Measurements from ENCODE around the gene ATRNL1.

The ATRNL1 gene

DNA sequence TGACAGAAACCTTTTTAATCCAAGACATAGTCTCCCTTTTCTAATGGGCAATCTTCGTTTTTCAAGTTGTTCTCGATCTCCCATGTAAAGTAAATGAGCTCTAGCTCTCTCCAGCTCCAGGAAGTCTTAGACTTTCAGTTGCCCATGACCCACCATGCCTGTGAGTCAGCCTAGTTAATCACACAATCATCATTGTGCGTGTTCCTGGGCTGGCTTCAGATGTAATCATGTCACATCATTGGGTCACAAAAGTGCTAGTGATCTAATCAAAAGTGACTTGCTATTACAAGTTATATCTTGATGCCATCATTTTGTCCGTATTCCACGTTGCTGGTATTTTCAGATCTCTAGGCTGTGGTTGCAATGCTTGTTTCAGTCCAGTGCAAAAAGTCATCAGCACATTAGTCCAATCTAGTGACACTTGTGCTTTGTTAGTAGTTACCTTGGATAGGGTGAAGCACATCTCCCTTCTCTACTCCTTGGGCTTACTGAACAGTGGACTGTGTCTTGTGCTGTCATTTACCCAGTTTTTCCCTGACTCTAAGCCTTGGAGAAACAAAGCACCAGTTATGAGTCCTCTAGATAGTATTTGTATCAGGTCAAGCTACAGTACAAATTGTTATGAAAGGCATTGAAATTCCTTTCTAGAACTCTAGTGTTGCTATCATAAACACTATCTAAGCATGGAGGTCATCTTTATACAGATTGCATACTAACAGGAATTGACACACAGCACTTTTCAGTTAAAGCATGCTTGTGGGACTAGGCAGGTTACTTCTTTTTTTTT, 863.3 kb downstream of the ATRNL1 start:
- no peak overlapping the region for H3K27ac ChIP-seq
- no peak overlapping the region for H3K4me3 ChIP-seq

DNA sequence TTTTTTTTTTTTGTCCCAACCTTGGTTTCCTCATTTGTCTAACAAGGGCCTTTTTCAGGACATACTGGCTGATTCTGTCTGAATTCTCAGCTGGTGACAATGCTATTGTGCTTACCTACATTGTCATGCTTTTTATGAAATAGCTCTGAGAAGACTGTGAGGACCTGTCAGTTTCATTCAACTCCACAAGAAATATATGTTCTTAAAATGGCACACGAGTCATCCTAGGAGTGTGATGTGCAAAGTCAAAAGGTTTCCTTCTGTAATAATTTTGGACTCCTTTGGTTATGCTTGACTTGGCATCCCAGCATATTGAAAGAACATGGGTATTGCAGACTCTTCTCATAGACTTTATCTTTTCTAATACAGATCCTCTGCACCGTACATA, 863.8 kb downstream of the ATRNL1 start:
- H3K27ac ChIP-seq = no peak overlapping the region
- H3K4me3 ChIP-seq = no peak overlapping the region

DNA sequence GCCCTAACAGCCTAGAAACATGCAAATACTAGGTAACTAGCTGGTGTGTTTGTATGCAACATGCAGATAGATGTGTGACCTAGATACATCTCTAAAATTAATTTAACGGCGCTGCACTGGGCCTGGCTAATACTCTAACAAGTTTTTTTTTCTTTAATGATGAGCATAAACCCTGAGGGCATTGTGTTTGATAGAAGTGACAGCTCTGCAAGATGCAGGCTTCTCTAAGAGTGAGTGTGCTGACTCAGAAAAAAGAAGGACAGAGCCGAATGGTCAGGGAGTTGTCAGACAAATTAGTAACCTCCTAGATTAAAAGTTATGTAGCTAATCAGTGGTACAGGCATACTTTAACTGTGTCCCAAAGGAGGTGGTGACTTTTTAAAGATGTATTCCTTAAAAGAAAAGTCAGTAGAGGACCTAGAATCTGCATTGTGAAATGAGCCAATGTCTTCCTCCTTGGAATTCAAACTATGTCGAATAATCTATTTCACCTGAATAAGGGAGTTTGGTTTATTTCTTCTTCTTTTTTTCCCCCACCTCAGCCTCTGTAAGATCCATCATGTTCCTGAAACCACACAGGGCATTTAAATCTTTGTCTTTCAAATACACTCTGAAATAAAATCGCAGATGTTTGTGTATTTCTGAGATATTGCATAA, 864.7 kb downstream of the ATRNL1 start:
- no peak overlapping the region for H3K4me3 ChIP-seq
- H3K27ac ChIP-seq = no peak overlapping the region

DNA sequence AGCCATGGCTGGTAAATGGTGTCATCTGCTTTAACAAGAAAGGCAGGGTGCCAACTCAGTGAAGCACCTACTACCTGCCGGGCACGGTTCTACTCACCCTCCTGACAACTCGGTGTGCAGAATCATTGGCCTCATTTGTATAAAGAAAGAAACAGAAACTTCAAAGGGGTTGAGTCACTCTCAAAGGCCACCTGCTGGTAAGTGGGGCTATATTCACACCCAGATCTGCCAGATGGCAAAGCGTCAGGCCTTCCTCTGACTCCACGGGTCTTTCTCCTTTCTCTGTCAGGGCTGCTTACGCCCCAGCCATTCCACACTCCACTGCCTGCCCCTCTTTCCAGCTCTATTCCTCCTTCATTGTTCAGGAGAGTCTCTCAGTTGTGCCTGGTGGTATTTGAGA, 870.7 kb downstream of the ATRNL1 start:
- no peak overlapping the region for H3K27ac ChIP-seq
- no peak overlapping the region for H3K4me3 ChIP-seq

DNA sequence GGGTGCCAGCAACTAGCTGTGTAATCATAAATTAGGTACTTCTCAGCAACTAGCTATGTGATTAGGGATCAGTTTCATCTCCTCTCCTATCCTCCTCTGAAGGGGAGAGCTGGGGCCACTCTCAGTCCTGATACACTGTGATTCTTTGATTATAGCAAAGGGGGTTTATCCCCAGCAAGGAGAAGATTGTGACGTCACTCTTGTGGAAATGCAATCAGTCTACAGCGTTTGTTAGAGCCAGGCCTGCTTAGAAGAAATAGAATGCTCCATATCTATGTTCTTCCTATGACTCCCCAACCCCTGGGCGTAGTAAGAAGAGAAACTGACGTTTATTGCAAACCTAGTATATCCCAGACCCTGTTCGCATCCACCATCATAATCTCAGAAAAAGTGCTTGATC, 871.7 kb downstream of the ATRNL1 start:
- H3K27ac ChIP-seq = no peak overlapping the region
- no peak overlapping the region for H3K4me3 ChIP-seq

DNA sequence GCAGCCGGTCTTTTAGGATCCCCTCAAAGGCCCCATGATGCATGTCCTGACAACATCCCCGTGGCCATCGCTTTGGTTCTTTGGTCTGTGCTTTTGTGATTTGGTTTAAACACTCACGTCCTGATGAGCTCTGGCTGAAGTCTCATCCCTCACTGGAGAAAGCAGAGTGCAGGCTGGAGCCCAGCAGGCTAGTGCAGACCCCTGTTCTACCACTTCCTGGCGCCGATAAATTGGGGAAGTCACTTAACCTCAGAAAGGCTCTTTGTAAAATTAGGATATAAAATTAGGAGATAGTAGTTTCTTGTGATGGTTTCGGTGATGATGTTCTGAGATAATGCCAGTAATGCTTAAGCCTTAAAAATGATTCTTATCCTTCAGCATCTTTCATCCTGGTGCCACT, 872.2 kb downstream of the ATRNL1 start:
- no peak overlapping the region for H3K4me3 ChIP-seq
- H3K27ac ChIP-seq = no peak overlapping the region

DNA sequence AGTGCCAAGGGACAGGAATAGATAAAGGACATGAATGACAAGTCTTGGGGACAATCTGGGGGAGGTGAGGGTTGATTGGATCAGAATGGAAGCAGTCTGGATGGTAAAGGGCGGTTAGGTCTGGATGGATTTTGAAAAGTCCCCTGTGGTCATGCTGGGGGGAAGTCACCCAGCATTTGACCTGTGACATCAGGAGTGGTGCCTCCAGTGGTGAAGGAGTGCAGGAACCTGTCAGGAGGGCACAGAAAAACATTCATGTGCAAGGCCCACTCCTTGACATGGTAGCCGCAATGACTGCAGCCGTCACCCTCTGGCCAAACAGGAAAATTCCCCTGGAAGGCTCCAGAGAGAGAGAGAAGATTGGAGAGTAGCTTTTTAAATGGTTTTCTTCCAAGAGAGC, 875.1 kb downstream of the ATRNL1 start:
- Histone ChIP-seq H3K27ac (no peak overlapping the region), H3K4me3 (no peak overlapping the region)

DNA sequence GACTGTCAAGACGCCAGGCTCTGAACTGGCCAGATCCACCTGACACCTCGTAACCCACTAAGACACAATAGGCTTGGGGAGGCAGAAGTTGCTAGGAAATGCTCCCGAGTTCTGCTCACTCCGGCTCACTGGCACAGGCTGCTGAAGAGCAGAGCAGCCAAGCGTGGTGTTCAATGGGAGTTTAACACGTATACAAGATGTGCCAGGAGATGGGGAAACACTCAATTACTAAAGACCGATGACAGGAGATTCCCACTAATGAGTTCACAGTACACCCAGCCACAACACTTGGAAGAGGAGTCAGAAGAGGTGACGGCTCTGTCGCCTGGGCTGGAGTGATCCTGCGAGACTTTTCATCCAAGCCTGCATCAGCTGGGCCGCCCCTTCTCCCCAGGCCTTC, 876.4 kb downstream of the ATRNL1 start:
- H3K27ac ChIP-seq = no peak overlapping the region
- H3K4me3 ChIP-seq = no peak overlapping the region

DNA sequence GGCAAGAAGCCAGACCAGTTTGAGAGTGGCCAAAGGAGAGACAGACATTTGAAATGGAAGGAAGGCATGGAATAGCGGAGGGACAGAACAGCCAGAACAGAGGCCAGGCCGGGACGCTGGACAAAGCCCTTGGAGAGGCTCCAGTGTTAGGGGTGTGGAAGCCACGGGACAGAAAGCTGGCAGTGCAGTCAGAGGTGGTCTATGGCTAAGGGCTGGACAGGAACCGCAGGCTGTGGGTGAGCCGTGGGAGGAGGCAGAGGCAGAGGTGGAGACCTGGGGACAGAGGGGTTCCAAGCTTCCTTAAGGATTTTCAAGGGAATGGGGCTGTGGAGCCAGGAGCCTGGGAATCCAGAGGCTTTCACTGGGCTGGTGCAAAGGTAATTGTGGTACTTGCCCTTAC, 878.8 kb downstream of the ATRNL1 start:
- Histone ChIP-seq H3K4me3 (no peak overlapping the region), H3K27ac (no peak overlapping the region)

DNA sequence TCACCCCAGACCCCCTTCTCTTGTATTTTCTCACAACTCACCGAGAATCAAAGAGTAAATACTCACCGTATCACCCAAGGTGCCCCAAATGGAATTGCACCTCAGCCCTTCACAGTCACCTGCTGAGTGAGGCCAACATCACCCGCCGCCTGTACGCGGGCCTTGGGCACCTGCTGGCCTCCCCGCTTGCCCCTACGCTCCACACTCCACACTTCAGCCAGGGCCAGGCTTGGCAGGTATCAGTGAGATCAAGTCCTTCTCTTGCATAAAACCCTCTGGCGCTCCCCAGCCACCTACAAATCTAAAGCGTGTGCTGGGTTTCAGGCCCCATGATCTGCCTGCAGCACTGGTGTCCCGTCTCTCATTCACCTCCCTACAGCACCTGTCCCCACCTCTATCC, 879.3 kb downstream of the ATRNL1 start:
- no peak overlapping the region for H3K27ac ChIP-seq
- no peak overlapping the region for H3K4me3 ChIP-seq

DNA sequence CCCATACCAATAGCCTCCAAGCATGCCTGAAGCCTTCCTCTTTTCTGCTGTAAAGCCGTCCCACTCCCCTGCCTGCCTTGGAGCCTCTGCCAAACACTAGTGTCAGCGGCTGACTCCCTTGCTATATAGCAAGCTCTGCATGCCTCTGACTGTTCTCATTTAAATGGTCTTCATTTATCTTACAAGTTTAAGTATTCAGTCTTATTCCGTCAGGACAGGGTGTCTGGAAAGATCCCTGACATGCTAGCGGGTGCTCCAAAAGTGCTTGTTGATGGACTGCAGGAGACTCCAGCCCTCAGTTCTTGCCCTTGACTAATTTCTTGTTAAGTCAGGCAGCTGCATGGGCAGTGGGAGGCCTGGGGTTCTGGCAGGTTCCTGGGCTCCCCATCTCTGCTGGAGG, 881.2 kb downstream of the ATRNL1 start:
- H3K27ac ChIP-seq = no peak overlapping the region
- no peak overlapping the region for H3K4me3 ChIP-seq

DNA sequence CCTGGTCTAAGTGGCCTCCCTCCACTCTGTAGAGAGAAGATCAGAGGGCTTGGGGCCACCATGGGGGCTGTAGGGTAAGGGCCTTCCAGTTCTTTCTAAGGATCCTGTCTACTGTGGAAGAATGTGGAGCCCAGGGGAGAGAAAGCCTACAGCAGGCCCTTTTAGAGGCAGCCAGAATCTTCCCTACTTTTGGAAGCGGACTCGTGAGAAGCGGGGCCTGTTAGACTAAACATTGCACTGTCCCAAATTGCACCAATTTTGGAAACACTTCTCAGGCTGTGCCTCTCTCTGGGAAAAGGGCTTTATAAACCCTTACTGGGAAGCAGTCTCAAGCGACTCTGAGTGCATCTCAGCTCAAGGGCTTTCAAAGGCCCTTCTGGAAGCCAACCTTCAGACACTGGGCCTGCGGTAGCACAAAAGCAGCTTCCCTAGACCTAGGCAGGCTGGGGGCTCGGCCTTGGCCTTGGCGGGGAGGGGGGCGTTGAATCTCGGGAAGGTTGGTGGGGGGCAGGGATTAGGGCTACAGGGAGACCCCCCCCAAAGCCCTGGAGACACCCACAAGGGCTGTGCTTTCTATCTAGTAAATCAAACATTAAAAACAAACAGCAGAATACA, 881.8 kb downstream of the ATRNL1 start:
- H3K27ac ChIP-seq = no peak overlapping the region

DNA sequence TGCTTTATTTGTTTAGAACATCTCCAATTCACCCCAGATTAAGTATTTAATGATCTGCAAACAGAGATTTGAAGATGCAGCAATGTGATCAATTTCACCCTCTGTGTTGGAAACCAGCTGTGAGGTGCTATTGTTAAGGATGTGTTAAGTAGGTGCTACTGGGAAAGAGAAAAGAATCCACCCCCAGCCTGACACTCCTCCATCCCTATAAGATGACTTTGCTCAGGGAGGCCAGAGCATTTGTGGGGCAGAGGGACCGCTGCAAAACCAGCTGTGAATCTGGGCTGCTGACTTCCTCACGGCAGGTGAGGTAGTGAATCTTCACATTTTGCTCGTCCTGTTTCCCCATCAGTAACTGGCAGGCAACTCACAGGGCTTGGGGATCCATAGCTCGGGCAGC, 882.3 kb downstream of the ATRNL1 start:
- Histone ChIP-seq H3K4me3 (no peak overlapping the region), H3K27ac (no peak overlapping the region)

More for the DNA sequence above, 881.8 kb downstream of the ATRNL1 start:
- no peak overlapping the region for H3K4me3 ChIP-seq

DNA sequence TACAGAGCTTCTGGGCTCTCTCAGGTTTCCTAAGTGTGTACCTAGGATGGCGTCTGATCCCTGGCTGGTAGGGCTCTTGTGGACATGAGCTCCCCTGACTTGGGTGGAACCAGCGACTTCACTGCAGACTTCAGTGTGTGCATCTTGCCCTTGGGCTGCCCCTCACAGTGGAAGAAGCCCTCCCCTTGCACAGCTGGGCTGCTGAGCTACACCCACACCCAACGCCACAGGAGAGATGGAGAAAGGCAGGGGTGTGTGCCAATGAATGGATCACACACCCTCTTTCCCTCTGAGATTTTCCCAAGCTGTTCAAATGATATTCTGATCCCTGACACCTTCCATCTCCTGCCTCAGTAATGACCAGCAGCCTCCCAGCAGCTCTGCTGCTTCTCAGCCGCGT, 883.2 kb downstream of the ATRNL1 start:
- H3K27ac ChIP-seq = no peak overlapping the region

DNA sequence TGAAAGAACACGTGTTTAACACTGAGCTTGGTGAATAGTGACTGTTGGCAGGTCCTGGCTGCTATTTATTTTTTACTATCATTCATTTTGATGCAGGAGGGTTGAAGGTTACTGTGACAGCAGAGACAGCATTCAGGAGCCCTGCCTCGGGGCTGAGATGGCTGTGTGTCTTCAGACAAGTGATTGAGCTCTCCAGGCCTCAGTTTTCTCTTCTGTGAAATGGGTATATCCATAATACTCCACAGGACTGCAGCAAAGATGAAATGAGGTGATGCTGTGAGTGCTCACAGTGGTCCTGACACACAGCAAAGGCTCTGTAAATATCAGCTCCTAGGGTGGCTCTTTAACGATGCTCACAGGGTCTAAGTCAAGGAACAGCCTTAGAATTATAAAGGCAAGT, 884.7 kb downstream of the ATRNL1 start:
- Histone ChIP-seq H3K4me3 (no peak overlapping the region), H3K27ac (no peak overlapping the region)

More for the DNA sequence above, 883.2 kb downstream of the ATRNL1 start:
- H3K4me3 ChIP-seq = no peak overlapping the region

DNA sequence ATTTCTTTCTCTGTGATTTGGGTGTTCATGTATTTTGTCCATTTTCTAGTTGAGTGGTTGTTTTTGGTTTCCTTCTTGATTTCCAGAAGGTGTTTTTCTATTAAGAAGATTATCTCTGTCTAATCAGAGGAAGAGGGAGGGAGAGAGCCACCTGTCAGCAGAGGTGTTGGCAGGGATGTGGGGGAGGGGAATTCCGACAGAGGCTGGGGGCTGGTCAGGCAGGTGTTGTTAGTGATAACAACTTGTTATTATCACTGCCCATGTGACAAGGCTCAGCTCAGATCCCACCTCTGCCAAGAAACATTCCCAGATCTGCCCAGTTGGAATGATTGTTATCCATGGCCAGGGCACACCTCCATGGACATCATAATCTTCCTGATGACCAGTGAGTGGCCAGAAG, 886.4 kb downstream of the ATRNL1 start:
- no peak overlapping the region for H3K27ac ChIP-seq
- H3K4me3 ChIP-seq = no peak overlapping the region

DNA sequence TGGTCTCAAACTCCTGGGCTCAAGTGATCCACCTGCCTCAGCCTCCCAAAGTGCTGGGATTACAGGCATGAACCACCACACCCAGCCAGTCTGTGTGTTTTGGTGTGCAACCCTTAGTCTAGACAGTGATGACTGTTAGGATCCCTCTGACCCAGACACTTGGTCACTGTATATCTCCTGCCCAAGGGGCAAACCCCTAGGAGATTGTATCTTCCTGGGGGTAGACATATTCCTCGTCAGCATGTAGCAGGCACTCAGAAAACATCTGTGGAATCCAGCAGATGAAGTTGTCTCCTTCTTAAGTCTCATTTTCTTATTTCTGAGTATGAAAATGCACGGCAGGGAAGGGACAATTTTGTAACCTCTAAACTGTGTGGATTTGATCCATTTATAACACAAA, 887.3 kb downstream of the ATRNL1 start:
- Histone ChIP-seq H3K4me3 (no peak overlapping the region), H3K27ac (no peak overlapping the region)

DNA sequence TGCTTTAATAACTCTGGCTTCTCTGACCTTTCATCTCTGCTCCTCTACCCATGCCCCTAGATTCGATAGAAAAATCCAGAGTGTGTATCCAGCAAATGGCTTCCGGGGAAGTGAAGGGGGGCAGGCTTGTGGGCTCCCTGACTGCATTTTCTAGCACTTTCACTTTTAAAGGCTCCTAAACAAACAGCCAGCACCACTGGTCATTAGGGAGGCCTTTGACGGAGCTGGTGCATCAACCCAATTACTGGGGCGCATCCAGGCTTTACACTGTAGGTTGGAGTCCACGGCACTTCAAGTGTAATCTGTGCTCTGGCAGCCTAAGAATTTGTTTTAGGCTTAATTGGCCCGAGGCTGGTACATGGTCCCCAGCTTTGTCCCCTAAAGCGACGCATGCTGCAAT, 887.9 kb downstream of the ATRNL1 start:
- H3K4me3 ChIP-seq = no peak overlapping the region

DNA sequence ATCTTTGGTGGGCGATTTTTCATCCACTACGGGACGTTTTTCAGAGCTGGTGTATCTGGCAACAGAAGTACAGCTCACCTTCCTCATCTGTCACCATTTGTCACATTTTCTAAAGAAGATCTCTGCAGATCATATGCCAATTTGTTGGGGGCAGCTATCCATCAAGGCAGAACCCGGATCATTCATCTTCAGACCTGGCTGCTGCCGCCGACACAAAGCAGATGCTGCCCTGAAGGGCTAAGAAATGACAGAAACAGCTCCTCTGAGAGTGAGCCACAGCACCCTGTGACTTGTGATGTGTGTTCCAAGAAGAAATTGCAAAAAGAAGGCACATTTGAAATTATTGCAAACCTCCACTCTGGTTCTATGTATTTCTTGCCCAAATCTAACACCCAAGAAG, 888.9 kb downstream of the ATRNL1 start:
- no peak overlapping the region for H3K4me3 ChIP-seq
- H3K27ac ChIP-seq = no peak overlapping the region

More for the DNA sequence above, 887.9 kb downstream of the ATRNL1 start:
- H3K27ac ChIP-seq = no peak overlapping the region

DNA sequence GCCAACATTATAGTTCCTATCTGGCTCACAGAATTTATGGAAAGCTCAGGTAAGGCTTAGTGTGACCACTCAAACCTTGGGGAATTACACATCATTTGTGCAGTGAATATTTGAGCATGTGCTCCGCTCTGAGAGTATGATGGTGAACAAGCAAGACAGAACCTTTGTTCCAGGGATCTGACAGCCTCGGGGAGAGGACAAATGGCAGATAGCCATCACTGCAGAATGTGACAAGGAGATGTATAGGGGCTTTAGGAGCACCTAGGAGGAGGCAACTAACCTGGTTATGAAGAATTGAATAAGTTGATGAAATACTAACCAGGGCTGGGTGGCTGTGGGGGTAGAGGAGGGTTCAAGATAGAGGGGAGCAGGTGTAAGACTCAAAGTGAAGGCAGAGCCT, 889.4 kb downstream of the ATRNL1 start:
- H3K4me3 ChIP-seq = no peak overlapping the region
- H3K27ac ChIP-seq = no peak overlapping the region

DNA sequence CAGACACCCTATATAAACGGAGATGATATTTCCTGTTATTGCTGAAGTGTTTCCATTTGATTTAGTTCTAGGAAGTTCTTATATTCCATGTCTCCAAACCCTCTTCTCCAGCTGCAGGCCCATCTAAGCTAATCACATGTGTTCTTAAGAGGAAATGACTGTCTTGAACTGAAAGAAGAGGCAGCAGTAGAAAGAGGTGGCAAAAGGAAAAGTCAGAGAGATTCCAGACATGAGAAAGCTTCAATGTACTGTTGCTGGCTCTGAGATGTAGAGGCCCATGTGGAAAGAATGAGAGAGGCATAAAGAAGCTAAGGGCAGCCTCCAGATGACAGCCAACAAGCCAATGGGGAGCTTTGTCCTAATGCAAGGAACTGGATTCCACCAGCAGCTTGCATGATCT, 892.6 kb downstream of the ATRNL1 start:
- H3K27ac ChIP-seq = no peak overlapping the region
- no peak overlapping the region for H3K4me3 ChIP-seq
